ENCODE data around the gene CETP. TPM values are rescaled to one million over a fixed set of nuclear protein-coding genes. Genes with fewer than 3 reads are reported as not detected.

Gene CETP
- total and polyA plus RNA-seq, 2 of the 13 experiments (the other 11 are each of a cell fraction or from before 2014, with no cell fraction given), result 0.31 to 9.8 TPM

GRCh38 chr16:56967733-56968132 is 6.0 kb downstream of the CETP start (continued):
- TF ChIP-seq PATZ1 (CRISPR knock-in tag; IDR thresholded peaks at IDR 0.05) (peak; percentile 55; the same call in 1 of the 2 replicates), ADNP (CRISPR knock-in tag; IDR thresholded peaks at IDR 0.05) (peak; percentile 47; the same call in 1 of the 2 replicates), NR2F1 (CRISPR knock-in tag; IDR thresholded peaks at IDR 0.05) (0 out of 4 replicates have a peak, but pooled peaks of 1 of the 2 experiments have one; percentile 21), SOX5 (CRISPR knock-in tag; IDR thresholded peaks at IDR 0.05; ENCODE audit: borderline replicate concordance) (peak; percentile 52; the same call in 1 of the 2 replicates), SMAD1 (CRISPR knock-in tag; IDR thresholded peaks at IDR 0.05; ENCODE audit: borderline replicate concordance, low read depth) (no peak), AKAP8 (CRISPR knock-in tag; IDR thresholded peaks at IDR 0.05) (no peak), YEATS2 (CRISPR knock-in tag; IDR thresholded peaks at IDR 0.05; ENCODE audit: borderline replicate concordance) (peak; percentile 55; the same call in 1 of the 2 replicates), GABPB1 (CRISPR knock-in tag; IDR thresholded peaks at IDR 0.05) (0 out of 2 replicates have a peak, but pooled peaks have one; percentile 18), ZC3H13 (CRISPR knock-in tag; IDR thresholded peaks at IDR 0.05) (no peak), THYN1 (CRISPR knock-in tag; IDR thresholded peaks at IDR 0.05; ENCODE audit: borderline replicate concordance, low read depth) (no peak), TP53 (CRISPR knock-in tag; conservative IDR thresholded peaks at IDR 0.05) (no peak), SP140L (CRISPR knock-in tag; IDR thresholded peaks at IDR 0.05; ENCODE audit: borderline replicate concordance) (0 out of 2 replicates have a peak, but pooled peaks have one; percentile 66), FOXJ3 (CRISPR knock-in tag; IDR thresholded peaks at IDR 0.05; ENCODE audit: borderline replicate concordance) (0 out of 2 replicates have a peak, but pooled peaks have one; percentile 54), FOXP1 (IDR thresholded peaks at IDR 0.05) (no peak), FOXP1 (CRISPR knock-in tag; IDR thresholded peaks at IDR 0.05) (peak; percentile 10; the same call in 1 of the 2 replicates), ZNF292 (CRISPR knock-in tag; IDR thresholded peaks at IDR 0.05; ENCODE audit: borderline replicate concordance, low read depth) (peak; percentile 50; the same call in 1 of the 2 replicates), U2AF2 (IDR thresholded peaks at IDR 0.05; ENCODE audit: low read depth, low read length) (no peak), POGZ (CRISPR knock-in tag; IDR thresholded peaks at IDR 0.05) (peak; percentile 86), SPEN (CRISPR knock-in tag; IDR thresholded peaks at IDR 0.05; ENCODE audit: low read depth) (no peak)
- TF ChIP-seq, protein P1, sequence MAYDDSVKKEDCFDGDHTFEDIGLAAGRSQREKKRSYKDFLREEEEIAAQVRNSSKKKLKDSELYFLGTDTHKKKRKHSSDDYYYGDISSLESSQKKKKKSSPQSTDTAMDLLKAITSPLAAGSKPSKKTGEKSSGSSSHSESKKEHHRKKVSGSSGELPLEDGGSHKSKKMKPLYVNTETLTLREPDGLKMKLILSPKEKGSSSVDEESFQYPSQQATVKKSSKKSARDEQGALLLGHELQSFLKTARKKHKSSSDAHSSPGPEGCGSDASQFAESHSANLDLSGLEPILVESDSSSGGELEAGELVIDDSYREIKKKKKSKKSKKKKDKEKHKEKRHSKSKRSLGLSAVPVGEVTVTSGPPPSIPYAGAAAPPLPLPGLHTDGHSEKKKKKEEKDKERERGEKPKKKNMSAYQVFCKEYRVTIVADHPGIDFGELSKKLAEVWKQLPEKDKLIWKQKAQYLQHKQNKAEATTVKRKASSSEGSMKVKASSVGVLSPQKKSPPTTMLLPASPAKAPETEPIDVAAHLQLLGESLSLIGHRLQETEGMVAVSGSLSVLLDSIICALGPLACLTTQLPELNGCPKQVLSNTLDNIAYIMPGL (CRISPR knock-in tag; IDR thresholded peaks at IDR 0.05; ENCODE audit: borderline replicate concordance in 1 of 2, low read depth in 1 of 2), result peak in 1 of 2 experiments; percentile 27; a peak in 1 of 4 replicates
- TF ChIP-seq, protein P2, sequence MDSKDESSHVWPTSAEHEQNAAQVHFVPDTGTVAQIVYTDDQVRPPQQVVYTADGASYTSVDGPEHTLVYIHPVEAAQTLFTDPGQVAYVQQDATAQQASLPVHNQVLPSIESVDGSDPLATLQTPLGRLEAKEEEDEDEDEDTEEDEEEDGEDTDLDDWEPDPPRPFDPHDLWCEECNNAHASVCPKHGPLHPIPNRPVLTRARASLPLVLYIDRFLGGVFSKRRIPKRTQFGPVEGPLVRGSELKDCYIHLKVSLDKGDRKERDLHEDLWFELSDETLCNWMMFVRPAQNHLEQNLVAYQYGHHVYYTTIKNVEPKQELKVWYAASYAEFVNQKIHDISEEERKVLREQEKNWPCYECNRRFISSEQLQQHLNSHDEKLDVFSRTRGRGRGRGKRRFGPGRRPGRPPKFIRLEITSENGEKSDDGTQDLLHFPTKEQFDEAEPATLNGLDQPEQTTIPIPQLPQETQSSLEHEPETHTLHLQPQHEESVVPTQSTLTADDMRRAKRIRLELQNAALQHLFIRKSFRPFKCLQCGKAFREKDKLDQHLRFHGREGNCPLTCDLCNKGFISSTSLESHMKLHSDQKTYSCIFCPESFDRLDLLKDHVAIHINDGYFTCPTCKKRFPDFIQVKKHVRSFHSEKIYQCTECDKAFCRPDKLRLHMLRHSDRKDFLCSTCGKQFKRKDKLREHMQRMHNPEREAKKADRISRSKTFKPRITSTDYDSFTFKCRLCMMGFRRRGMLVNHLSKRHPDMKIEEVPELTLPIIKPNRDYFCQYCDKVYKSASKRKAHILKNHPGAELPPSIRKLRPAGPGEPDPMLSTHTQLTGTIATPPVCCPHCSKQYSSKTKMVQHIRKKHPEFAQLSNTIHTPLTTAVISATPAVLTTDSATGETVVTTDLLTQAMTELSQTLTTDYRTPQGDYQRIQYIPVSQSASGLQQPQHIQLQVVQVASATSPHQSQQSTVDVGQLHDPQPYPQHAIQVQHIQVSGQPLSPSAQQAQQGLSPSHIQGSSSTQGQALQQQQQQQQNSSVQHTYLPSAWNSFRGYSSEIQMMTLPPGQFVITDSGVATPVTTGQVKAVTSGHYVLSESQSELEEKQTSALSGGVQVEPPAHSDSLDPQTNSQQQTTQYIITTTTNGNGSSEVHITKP (CRISPR knock-in tag; IDR thresholded peaks at IDR 0.05; ENCODE audit: low read depth), result no peak
